Thyroid gland (tissue), 4 donors: ENCODE data around the gene TNFSF8.

Experiments used
- CTCF ChIP-seq, 6 experiments: fragments of 200-600 bp in 3 of 6; fragments of 450-650 bp in 3 of 6; sonication (generic) in 3 of 6; IDR thresholded peaks; one replicate each; pipeline ENCODE4 v1.5.1; 2016 to 2019; ENCODE audit warnings: antibody characterized with exemption in 6 of 6, mild to moderate bottlenecking in 2 of 6, inconsistent platforms in 1 of 6, moderate library complexity in 1 of 6
- POLR2A ChIP-seq, 2 donors: fragments of 450-650 bp; IDR thresholded peaks; one replicate each; pipeline ENCODE4 v1.6.1; 2017; ENCODE audit warnings: antibody characterized with exemption in 2 of 2, mild to moderate bottlenecking in 2 of 2, moderate library complexity in 1 of 2

DNA sequence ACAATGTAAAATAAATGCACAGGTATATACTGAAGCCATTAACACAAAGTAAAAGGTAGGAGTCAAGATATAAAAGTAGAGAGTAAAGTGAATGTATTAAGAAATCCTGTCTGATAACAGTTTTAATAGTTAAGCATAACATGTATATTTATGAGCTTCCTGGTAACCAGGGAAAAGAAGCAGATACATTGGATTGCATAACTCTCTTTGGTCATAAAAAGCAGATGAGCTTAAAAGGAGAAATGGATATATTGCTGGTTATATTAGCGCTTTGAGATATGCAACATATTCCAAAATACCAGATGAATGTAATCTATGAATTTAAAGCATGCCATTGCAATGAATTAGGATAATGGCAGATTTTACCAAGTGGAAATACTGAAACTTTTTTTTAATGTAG lies 6.2 kb upstream of the TNFSF8 start:
- TF ChIP-seq POLR2A (IDR thresholded peaks at IDR 0.05): no peak
- TF ChIP-seq CTCF (IDR thresholded peaks at IDR 0.05): no peak
